Measurements from ENCODE around the gene DXO.

- no peak for TF ChIP-seq REST (IDR thresholded peaks at IDR 0.05; ENCODE audit: low read depth)
- no peak for TF ChIP-seq EZH2 (IDR thresholded peaks at IDR 0.05)
- no peak for TF ChIP-seq POLR2AphosphoS5 (IDR thresholded peaks at IDR 0.05; ENCODE audit: low read depth, low read length)
Observed at GRCh38 chr6:31935823-31936222, 36.1 kb downstream of the DXO start.
